Mammary epithelial cell (primary cell): ENCODE measurements around the gene HHIP.

Experiments used
- CTCF ChIP-seq, 2 donors: IDR thresholded peaks in 1 of 2; conservative IDR thresholded peaks in 1 of 2; 2 replicates each; pipeline ENCODE4 v1.5.1; 2011 to 2012; ENCODE audit warnings: inconsistent platforms in 2 of 2, low read length in 2 of 2, mild to moderate bottlenecking in 2 of 2, control low read depth in 1 of 2, low read depth in 1 of 2; ENCODE audit not compliant: insufficient read depth in 1 of 2; ENCODE audit errors: extremely low read depth in 1 of 2
- EZH2 ChIP-seq: IDR thresholded peaks from 2 replicates; pipeline ENCODE4 v1.6.1; 2012; ENCODE audit warnings: low read length, inconsistent platforms, borderline replicate concordance

- TF ChIP-seq CTCF (conservative IDR thresholded peaks at IDR 0.05 in 1 of 2, IDR thresholded peaks at IDR 0.05 in 1 of 2; ENCODE audit: extremely low read depth in 1 of 2, insufficient read depth in 1 of 2, low read depth in 1 of 2, low read length in 2 of 2) (no peak), EZH2 (no peak)
Measured at GRCh38 chr4:144757969-144758368, 112.0 kb downstream of the HHIP start.
